Measurements from ENCODE around the gene ABHD8.
A peak's percentile ranks its signal among the peaks of the same experiment; 100 is the strongest.

ABHD8 gene, protein sequence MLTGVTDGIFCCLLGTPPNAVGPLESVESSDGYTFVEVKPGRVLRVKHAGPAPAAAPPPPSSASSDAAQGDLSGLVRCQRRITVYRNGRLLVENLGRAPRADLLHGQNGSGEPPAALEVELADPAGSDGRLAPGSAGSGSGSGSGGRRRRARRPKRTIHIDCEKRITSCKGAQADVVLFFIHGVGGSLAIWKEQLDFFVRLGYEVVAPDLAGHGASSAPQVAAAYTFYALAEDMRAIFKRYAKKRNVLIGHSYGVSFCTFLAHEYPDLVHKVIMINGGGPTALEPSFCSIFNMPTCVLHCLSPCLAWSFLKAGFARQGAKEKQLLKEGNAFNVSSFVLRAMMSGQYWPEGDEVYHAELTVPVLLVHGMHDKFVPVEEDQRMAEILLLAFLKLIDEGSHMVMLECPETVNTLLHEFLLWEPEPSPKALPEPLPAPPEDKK

GRCh38 chr19:17303167-17303939 lies at the start of gene ABHD8:
TSS of gene ABHD8 (minus strand) at chr19:17303425. CDS start at chr19:17301616, 1,809 bp downstream.
- no peak for FAIRE-seq

- FAIRE-seq = no peak
Measured at GRCh38 chr19:17352608-17353280, 49.5 kb upstream of the ABHD8 start.

GRCh38 chr19:17351815-17352435 lies 48.7 kb upstream of the ABHD8 start:
- FAIRE-seq = no peak

DNA sequence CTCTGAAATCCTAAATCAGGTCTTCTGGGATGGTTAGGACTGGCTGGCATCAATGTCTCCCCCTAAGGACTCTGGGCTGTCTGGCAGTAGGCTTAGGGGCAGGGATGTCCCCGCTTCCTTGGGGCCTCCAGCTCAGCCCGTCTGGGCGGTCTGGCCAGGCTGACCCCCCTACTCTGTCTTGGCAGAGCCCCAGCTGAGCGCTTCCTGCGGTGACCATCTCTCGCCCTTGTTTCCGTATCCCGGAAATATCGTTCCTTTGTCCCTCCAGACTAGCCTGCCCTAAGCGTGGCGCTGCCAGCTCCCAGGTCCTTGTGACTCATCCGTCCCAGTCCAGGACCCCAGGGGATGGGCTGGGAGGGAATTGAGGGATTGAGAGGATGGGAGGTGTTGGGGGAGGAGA lies 45.5 kb upstream of the ABHD8 start:
- no peak for FAIRE-seq

DNA sequence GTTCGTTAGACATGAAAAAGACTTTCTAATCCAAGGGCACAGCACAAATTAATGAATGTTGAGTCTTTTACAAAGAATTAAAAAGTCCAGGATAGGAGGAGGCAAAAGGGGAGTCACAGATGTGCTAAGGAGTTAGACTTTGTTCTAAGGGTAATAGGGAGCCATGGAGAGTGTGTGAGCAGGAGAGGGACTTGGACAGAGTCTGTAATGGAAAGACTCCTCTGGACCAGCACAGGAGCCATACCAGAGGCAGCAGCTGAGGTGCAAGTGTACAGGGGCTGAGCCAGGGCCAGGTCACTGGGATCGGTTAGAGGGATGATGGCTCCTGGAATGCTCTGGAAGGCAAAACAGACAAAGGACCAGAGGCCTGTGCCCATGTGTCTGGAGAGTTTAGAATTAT lies 44.7 kb upstream of the ABHD8 start:
- FAIRE-seq = no peak

DNA sequence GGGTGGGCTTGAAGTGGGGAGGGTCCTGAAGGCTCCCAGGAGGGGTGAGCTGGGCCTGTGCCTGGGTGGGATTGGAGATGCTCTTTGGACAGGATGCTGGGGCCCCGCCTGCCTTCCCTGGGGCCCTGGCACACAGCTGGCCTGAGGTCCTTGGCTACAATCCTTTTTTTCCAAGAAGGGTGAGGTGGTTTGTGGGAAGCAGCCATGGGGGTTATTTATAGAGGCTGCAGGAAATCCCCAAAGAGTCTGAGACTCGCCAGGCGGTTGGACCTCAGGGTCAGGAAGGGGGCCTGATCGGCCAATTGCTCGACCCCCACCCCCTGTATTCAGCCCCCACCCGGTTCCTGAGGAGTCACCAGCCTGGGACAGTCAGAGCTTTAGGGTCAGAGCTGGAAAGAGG lies 44.1 kb upstream of the ABHD8 start:
- no peak for FAIRE-seq

GRCh38 chr19:17346109-17346671 lies 43.0 kb upstream of the ABHD8 start:
- FAIRE-seq = no peak

DNA sequence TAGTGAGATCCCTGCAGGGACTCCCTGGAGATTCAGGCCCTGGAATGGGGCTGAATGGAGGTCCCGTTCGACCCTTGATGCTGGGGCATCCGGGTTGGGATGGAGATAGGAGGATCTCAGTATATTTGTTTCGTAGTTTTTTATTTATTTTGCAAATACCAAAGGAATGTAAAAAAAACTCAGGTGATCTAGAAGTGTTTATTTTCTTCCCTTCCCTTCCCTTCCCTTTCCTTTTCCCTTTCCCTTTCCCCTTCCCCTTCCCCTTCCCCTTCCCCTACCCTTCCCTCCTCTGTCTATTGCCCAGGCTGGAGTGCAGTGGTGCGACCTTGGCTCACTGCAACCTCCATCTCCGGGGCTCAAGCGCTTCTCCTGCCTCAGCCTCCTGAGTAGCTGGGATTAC lies 38.6 kb upstream of the ABHD8 start:
- FAIRE-seq = no peak

DNA sequence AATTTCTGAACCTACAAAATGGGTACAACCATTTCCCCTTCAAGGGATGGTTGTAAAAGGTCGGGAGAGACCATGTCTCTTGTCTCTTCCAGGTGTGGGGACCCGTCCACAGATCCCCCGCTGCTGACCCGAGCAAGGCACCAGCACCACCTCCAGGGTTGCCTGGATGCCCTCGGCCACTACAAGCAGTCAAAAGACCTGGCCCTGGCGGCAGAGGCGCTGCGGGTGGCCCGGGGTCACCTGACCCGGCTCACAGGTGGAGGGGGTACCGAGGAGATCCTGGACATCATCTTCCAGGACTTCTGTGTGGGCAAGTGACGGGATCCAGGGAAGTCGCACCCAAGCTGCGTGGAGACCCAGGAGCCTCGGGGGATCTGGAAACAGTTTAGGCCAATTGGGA lies 38.2 kb upstream of the ABHD8 start:
- no peak for FAIRE-seq

GRCh38 chr19:17340871-17341357 lies 37.7 kb upstream of the ABHD8 start:
- FAIRE-seq = no peak

- no peak for FAIRE-seq
Measured at GRCh38 chr19:17340302-17340870, 37.2 kb upstream of the ABHD8 start.

DNA sequence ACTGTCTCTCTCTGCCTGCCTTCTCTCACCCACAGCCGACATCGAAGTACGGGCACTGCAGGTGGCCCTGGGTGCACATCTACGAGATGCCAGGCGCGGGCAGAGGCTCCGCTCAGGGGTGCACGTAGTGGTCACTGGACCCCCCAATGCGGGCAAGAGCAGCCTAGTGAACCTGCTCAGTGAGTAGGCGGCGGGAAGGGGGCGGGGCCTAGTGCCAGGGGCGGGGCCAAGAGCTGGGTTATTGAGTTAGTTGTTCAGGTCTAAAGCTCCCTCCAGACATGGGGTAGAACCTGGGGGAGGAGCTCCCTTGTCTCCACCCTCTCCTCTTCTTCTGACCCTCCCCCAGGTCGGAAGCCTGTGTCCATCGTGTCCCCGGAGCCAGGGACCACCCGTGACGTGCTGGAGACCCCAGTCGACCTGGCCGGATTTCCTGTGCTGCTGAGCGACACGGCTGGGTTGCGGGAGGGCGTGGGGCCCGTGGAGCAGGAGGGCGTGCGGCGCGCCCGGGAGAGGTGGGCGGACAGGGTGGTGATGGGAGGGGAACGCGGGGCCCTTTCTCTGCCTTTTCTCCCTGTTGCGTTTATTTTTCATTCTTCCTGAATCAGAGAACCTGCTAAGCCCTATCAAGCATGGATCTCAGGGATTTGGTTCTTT lies 36.0 kb upstream of the ABHD8 start:
- FAIRE-seq = no peak

DNA sequence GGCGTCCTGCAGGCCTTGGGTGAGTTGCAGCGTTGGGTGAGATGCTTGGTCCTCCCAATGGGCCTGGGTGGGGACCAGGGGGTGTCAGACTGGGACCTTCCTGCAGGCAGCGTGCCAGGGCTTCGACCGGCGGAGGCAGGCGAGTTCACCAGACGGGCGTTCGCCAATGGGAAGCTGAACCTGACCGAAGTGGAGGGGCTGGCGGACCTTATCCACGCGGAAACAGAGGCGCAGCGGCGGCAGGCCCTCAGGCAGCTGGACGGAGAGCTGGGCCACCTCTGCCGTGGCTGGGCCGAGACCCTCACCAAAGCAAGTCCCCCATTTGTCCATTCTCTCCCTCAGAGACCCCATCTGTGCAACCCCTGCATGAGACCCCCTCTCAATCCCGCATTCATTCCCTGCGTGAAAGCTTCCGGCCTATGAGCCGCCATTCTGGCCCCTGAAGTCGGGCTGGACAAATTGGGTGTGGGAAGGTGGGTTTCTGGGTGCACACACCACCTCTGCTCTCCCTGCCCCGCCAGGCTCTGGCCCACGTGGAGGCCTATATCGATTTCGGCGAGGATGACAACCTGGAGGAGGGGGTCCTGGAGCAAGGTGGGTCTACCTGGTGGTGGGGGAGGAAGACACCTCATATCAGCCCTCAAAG lies 35.3 kb upstream of the ABHD8 start:
- no peak for FAIRE-seq

DNA sequence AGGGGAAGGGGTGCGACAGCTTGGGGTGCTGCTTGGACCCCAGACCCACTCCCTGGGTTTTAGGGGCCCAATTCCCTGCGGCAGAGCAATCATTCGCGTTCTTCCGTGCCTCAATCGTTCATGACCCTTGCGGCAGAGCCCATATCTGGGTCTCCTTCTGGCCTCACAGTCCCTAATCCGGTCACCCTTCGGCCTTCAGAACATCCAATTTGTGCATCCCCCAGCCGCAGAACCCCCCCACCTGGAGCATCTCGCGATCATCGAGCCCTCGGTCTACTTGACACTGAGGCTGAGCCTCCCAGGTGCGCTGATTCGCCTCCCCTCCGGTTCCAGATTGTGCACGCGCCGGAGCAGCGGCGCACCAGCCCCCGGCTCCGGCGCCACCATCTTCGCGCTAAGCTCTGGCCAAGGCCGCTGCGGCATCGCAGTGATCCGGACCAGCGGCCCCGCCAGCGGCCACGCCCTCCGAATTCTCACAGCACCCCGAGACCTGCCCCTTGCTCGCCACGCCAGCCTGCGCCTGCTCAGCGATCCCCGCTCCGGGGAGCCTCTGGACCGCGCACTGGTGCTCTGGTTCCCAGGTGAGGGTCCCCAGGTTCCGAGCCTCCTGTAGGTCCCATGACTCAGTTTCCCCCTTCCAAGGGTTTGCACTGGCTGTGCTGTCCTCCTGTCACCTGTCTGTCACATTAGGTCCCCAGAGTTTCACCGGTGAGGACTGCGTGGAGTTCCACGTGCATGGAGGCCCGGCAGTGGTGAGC lies 34.6 kb upstream of the ABHD8 start:
- FAIRE-seq = no peak

GRCh38 chr19:17336872-17337674 lies 33.8 kb upstream of the ABHD8 start, which contains the start of gene GTPBP3:
TSS of gene GTPBP3 (plus strand) at chr19:17337553. CDS start at chr19:17337612, 59 bp downstream.
- peak; percentile 97 for FAIRE-seq

DNA sequence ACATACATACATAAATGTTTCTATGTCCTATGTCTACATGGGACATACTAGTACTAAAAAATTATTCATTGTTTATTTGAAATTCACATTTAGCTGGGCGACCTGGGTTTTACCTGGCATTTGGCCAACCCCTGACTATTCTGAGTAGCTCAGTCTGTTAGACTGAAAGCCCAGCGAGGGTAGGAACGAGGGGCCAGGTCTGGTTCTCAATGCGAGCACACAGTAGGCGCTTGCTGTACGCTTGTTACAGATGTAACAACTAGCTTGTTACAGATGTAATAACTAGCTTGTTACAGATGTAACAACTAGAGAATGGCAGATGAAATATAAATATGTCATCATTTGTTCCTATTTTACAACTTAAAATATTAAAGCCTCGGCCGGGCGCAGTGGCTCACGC lies 32.4 kb upstream of the ABHD8 start:
- FAIRE-seq = no peak

DNA sequence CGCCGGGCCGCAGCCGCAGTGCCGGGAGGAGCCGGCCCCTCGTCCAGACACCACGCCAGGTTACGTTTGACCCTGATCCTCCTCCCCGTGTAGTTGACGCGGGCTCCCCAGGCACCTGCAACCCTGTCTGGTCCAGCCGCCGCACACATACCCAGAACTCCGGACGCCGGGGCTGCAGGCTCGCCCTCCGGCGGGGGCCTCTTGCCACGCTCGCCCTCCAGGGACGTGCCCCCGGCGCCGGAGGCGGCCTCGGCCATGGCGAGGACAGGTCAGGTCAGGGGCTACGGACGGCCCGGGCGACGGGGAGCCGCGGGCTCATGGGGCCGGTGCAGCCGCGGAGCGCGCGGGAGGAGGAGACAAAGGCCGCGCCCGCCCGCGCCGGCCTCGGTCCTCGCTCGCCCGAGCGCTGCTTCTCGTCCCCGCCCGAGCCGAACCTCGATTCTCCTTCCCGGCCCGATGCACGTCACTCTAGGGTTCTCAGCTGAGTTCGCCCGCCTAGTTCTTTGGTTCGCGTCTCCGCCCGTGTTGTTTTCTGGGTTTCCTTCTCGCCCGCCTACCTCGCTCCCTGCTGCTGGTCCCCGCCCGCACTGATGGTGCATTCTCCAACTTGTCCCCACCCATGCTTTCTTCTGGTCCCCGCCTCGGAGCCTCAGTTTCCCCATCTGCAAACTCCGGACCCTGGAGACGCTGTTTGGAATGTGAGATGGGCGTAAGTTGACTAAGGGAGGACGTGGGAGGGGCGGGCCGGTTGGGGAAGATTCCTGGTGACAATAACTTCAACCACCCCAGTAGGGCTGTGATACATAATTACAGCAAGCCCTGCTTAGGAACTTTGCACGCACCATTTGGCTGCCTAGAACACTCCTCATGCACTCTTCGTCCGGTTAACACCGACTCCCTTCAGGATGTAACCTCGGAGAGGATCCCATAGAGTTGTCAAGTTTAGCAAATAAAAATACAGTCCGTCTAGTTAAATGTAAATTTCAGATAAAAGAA lies 31.5 kb upstream of the ABHD8 start, which contains the start of gene ANO8:
ANO8 (minus strand) TSS at position 442 of the 996 bp plus-strand sequence; CDS start at position 257, 185 bp downstream.
- FAIRE-seq = peak; percentile 21
